D721Med (cell line): ENCODE data around the gene HPSE.
"Not testable (repeated sequence)": the region's sequence is repeated elsewhere in the genome, so short reads cannot be mapped to it uniquely, and the experiment has no call there.

Source experiments
- DNase-seq: peaks from one replicate; pipeline ENCODE4 v3.0.0; 2011; ENCODE audit warnings: low spot score; ENCODE audit not compliant: insufficient read length
- FAIRE-seq: peaks from 2 replicates; lab custom pipeline; 2011; peaks lifted over from hg19 to GRCh38; lab: Jason Lieb, UNC
- CTCF ChIP-seq: IDR thresholded peaks from 2 replicates; pipeline ENCODE4 v1.5.1; 2012; ENCODE audit warnings: mild to moderate bottlenecking, control low read depth; ENCODE audit not compliant: insufficient read depth; ENCODE audit errors: missing control alignments

The HPSE gene

GRCh38 chr4:83283181-83283580, 51.5 kb downstream of the HPSE start:
- FAIRE-seq (no peak), DNase-seq (no peak)
- no peak for TF ChIP-seq CTCF

- peak; percentile 79 for FAIRE-seq
- no peak for DNase-seq
- TF ChIP-seq CTCF: peak; percentile 76
Measured at GRCh38 chr4:83282049-83282535, 52.6 kb downstream of the HPSE start.

- DNase-seq (no peak), FAIRE-seq (peak; percentile 29)
- TF ChIP-seq CTCF: no peak
Measured at GRCh38 chr4:83281307-83281706, 53.3 kb downstream of the HPSE start.

GRCh38 chr4:83276299-83277040, 58.2 kb downstream of the HPSE start:
- no peak for FAIRE-seq
- no peak for DNase-seq
- no peak for TF ChIP-seq CTCF

- not testable (repeated sequence) for FAIRE-seq, DNase-seq
Measured at GRCh38 chr4:83273926-83274325, 60.7 kb downstream of the HPSE start.

GRCh38 chr4:83272900-83273299, 61.7 kb downstream of the HPSE start:
- DNase-seq (no peak), FAIRE-seq (no peak)
- no peak for TF ChIP-seq CTCF

GRCh38 chr4:83269256-83269655, 65.4 kb downstream of the HPSE start:
- FAIRE-seq: no peak
- no peak for TF ChIP-seq CTCF
- DNase-seq: no peak
